ENCODE measurements around the gene KCNA5. TPM values are rescaled to one million over a fixed set of nuclear protein-coding genes. Genes with fewer than 3 reads are reported as not detected.

KCNA5 gene
- polyA plus RNA-seq, 1 experiment, result not detected

DNA sequence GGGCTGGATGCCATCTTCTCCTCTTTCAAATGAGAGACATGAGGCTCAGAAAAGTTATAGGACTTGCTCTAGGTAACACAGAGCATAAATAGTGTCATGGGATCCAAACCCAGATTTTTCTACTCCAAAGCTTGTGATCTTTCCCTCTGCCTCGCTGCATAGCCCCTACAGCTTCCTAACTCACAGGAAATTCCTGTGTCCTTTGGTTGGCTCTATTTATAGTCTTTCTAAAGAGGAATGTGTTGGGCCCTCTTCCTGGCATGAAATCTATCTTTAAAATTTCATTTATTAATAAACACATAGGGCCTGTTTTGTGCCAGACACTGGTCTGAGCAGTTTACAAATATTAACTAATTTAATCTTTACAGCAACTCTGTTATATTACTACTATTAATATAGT lies 9.8 kb upstream of the KCNA5 start:
- H3K9me3 ChIP-seq (ENCODE audit: control insufficient read depth, insufficient read depth, low read length), result no peaks in the 10 kb centered on the region; the same call in 1 of the 2 replicates
- H3K27me3 ChIP-seq (ENCODE audit: control insufficient read depth, insufficient read depth, low read length), result no peaks in the 10 kb centered on the region
- H3K4me3 ChIP-seq (ENCODE audit: low read depth, low read length), result no peak overlapping the region
- TF ChIP-seq, protein P1, sequence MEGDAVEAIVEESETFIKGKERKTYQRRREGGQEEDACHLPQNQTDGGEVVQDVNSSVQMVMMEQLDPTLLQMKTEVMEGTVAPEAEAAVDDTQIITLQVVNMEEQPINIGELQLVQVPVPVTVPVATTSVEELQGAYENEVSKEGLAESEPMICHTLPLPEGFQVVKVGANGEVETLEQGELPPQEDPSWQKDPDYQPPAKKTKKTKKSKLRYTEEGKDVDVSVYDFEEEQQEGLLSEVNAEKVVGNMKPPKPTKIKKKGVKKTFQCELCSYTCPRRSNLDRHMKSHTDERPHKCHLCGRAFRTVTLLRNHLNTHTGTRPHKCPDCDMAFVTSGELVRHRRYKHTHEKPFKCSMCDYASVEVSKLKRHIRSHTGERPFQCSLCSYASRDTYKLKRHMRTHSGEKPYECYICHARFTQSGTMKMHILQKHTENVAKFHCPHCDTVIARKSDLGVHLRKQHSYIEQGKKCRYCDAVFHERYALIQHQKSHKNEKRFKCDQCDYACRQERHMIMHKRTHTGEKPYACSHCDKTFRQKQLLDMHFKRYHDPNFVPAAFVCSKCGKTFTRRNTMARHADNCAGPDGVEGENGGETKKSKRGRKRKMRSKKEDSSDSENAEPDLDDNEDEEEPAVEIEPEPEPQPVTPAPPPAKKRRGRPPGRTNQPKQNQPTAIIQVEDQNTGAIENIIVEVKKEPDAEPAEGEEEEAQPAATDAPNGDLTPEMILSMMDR (IDR thresholded peaks at IDR 0.05; ENCODE audit: low read depth, low read length), result no peak
- no peak overlapping the region for H3K27ac ChIP-seq (ENCODE audit: low read depth, low read length)
- CTCF ChIA-PET, result interaction anchor here (0.5 kb wide), 1 partner anchor 50 kb away, joined by 3 read pairs; no protein-coding TSS in a partner anchor
- DNase-seq (ENCODE audit: low read depth, low spot score), result no peak
- POLR2A ChIA-PET, result no interaction called here

DNA sequence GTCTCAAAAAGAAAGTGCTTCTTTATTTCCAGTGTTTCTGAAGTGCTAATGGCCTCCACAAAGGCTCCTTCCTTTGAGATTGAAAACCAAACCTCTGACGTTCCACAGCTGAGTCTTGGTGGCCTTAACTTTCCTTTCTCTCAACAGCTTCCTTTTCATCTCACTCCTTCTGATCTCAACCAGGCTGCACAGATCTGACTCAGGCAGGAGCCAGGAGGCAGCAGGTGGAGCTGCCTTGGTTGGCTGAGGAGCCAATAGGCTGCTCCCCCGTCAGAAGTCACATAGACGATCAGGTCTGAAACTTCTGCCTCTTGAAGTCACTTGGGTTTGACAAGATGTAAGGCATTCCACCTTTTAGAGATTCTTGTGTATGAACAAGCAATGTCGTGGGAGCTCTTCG lies 9.1 kb upstream of the KCNA5 start:
- DNase-seq (ENCODE audit: low read depth, low spot score), result no peak
- Histone ChIP-seq H3K27me3 (ENCODE audit: control insufficient read depth, insufficient read depth, low read length) (no peaks in the 10 kb centered on the region), H3K9me3 (ENCODE audit: control insufficient read depth, insufficient read depth, low read length) (no peaks in the 10 kb centered on the region; the same call in 1 of the 2 replicates), H3K27ac (ENCODE audit: low read depth, low read length) (no peak overlapping the region), H3K4me3 (ENCODE audit: low read depth, low read length) (no peak overlapping the region)
- ChIA-PET POLR2A (no interaction called here), CTCF (no interaction called here)
- TF ChIP-seq, protein P1 (IDR thresholded peaks at IDR 0.05; ENCODE audit: low read depth, low read length), result no peak

DNA sequence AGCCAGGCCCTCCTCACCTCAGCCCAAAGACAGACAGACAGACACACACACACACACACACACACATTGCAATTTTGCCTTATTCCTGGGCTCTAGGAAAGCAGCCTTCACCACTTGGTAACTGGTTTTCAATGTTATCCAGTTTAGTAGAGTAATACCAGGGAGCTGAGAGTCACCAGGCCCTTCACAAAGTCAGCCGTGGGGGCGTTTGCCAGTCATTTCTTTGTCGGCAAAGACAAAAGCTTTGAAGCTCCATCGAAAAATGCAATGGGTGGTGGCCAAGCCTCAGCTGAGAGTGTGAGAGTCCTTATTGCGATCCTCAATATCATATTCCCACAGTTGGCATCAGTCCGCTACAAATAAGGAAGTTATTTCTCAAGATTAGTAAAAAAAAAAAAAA lies 8.1 kb upstream of the KCNA5 start:
- Histone ChIP-seq H3K4me3 (ENCODE audit: low read depth, low read length) (no peak overlapping the region), H3K27ac (ENCODE audit: low read depth, low read length) (no peak overlapping the region), H3K27me3 (ENCODE audit: control insufficient read depth, insufficient read depth, low read length) (no peaks in the 10 kb centered on the region), H3K9me3 (ENCODE audit: control insufficient read depth, insufficient read depth, low read length) (no peaks in the 10 kb centered on the region; the same call in 1 of the 2 replicates)
- TF ChIP-seq, protein P1 (IDR thresholded peaks at IDR 0.05; ENCODE audit: low read depth, low read length), result no peak
- POLR2A ChIA-PET, result no interaction called here
- CTCF ChIA-PET, result no interaction called here
- DNase-seq (ENCODE audit: low read depth, low spot score), result no peak

DNA sequence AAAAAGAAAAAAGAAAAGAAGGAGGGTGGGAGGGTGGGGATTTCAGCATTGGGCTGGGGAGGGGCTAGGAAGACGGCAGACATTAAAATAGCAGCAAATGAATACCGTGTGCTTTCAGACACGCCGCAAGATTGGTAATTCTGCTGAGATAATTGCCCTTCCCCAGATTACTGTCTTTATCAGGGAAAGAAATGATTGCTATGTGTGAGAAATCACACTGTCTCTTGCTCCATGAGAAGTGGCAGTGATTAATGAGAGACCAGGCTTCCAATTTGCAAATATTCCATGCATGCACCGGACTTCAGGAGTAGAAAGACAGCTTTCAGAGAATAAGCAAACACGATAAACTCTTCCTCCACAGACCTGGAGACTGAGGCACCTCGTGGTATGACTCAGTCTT lies 7.6 kb upstream of the KCNA5 start:
- TF ChIP-seq, protein P1 (IDR thresholded peaks at IDR 0.05; ENCODE audit: low read depth, low read length), result no peak
- CTCF ChIA-PET, result interaction anchor here (1.6 kb wide), 1 partner anchor 14 kb away, joined by 5 read pairs; no protein-coding TSS in a partner anchor
- Histone ChIP-seq H3K27me3 (ENCODE audit: control insufficient read depth, insufficient read depth, low read length) (no peaks in the 10 kb centered on the region), H3K27ac (ENCODE audit: low read depth, low read length) (no peak overlapping the region), H3K4me3 (ENCODE audit: low read depth, low read length) (no peak overlapping the region), H3K9me3 (ENCODE audit: control insufficient read depth, insufficient read depth, low read length) (no peaks in the 10 kb centered on the region; the same call in 1 of the 2 replicates)
- DNase-seq (ENCODE audit: low read depth, low spot score), result no peak
- POLR2A ChIA-PET, result no interaction called here

DNA sequence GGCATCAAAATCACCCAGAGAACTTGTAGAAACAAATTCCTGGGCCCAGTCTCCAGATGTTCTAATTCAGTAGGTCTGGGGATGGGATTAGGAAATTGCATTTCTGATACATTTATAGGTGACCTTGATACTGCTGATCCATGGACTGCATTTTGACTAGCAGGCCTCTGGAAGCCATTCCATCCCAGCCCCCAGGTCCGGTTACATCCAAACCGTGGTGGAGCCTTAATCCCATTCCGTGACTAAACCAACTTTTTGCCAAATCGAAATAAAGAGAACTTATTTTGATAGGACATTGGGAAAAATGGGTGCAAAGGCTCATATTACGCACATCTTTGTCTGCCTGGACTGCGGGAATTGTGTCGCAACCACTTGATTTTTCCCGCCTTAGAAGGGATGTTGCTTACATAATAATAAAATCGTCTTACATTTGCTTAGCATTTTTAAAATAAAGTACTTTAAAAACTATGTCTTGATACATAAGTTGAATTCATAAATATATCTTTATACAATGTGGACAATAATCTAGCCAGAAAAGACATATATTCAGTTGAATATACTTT lies 5.8 kb upstream of the KCNA5 start:
- TF ChIP-seq, protein P1 (IDR thresholded peaks at IDR 0.05; ENCODE audit: low read depth, low read length), result no peak
- no peak overlapping the region for H3K4me3 ChIP-seq (ENCODE audit: low read depth, low read length)
- peaks cover 9% of the 10 kb centered on the region for H3K27me3 ChIP-seq (ENCODE audit: control insufficient read depth, insufficient read depth, low read length)
- ChIA-PET POLR2A (no interaction called here), CTCF (interaction anchor here (1.6 kb wide), 1 partner anchor 16 kb away, joined by 5 read pairs; no protein-coding TSS in a partner anchor)
- DNase-seq (ENCODE audit: low read depth, low spot score), result no peak
- H3K27ac ChIP-seq (ENCODE audit: low read depth, low read length), result no peak overlapping the region
- no peaks in the 10 kb centered on the region; the same call in 1 of the 2 replicates for H3K9me3 ChIP-seq (ENCODE audit: control insufficient read depth, insufficient read depth, low read length)

Data from AG04450 (cell line).